DND-41 (cell line): Measurements from ENCODE around the gene SLC48A1.

Experiments used
- ATAC-seq: fragments of 200-7000 bp; cut with Tn5 transposase; 3 replicates; pipeline ENCODE4 v1.9.1; 2021; ENCODE audit warnings: low read depth; ENCODE audit not compliant: insufficient read depth
- DNase-seq: peaks from one replicate; pipeline ENCODE4 v3.0.0-alpha.2; 2020
- H2AFZ ChIP-seq: 2 replicates; pipeline ENCODE4 v1.6.0; 2012; ENCODE audit warnings: low read depth, low read length
- H3K27ac ChIP-seq: 2 replicates; pipeline ENCODE4 v1.5.1; 2012; ENCODE audit warnings: low read length, inconsistent platforms
- H3K27me3 ChIP-seq: fragments of 200-600 bp; sonication (generic); 2 replicates; pipeline ENCODE4 v1.6.0; 2012; ENCODE audit warnings: low read length, mild to moderate bottlenecking, inconsistent platforms; ENCODE audit not compliant: insufficient read depth, poor library complexity
- H3K36me3 ChIP-seq: 2 replicates; pipeline ENCODE4 v1.5.1; 2012; ENCODE audit warnings: low read length, inconsistent platforms; ENCODE audit not compliant: insufficient read depth
- H3K4me1 ChIP-seq: 2 replicates; pipeline ENCODE4 v1.5.1; 2012; ENCODE audit warnings: mild to moderate bottlenecking, low read length; ENCODE audit not compliant: insufficient read depth
- H3K4me2 ChIP-seq: 2 replicates; pipeline ENCODE4 v1.6.0; 2012; ENCODE audit warnings: mild to moderate bottlenecking, moderate library complexity, low read length, inconsistent platforms; ENCODE audit not compliant: insufficient read depth
- H3K4me3 ChIP-seq, 2 experiments: fragments of 200-600 bp in 1 of 2; shearing (Covaris generic) in 1 of 2; 2 replicates each; pipeline ENCODE4 v1.5.1; 2012 to 2016; ENCODE audit warnings: inconsistent platforms in 2 of 2, low read length in 2 of 2, mild to moderate bottlenecking in 2 of 2, low read depth in 1 of 2, moderate library complexity in 1 of 2
- H3K79me2 ChIP-seq: 2 replicates; pipeline ENCODE4 v1.6.0; 2012; ENCODE audit warnings: low read length, inconsistent platforms; ENCODE audit not compliant: insufficient read depth
- H3K9ac ChIP-seq: 2 replicates; pipeline ENCODE4 v1.6.0; 2012; ENCODE audit warnings: low read depth, mild to moderate bottlenecking, inconsistent platforms, low read length, moderate library complexity
- H3K9me3 ChIP-seq: 2 replicates; pipeline ENCODE4 v1.5.1; 2012; ENCODE audit warnings: low read length, moderate library complexity, mild to moderate bottlenecking, inconsistent platforms; ENCODE audit not compliant: insufficient read depth, severe bottlenecking
- H4K20me1 ChIP-seq: 2 replicates; pipeline ENCODE4 v1.6.0; 2012; ENCODE audit warnings: low read length; ENCODE audit not compliant: insufficient read depth
- EZH2 ChIP-seq: IDR thresholded peaks from 3 replicates; pipeline ENCODE4 v1.6.1; 2012; ENCODE audit warnings: borderline replicate concordance, low read depth, mild to moderate bottlenecking, moderate library complexity, low read length, inconsistent platforms; ENCODE audit not compliant: severe bottlenecking
- TF ChIP-seq, protein P1 (sequence below): IDR thresholded peaks from 2 replicates; pipeline ENCODE4 v1.5.1; 2012; ENCODE audit warnings: borderline replicate concordance, low read length, moderate library complexity, mild to moderate bottlenecking; ENCODE audit not compliant: poor library complexity, severe bottlenecking; ENCODE audit errors: extremely low read depth

SLC48A1 gene

DNA sequence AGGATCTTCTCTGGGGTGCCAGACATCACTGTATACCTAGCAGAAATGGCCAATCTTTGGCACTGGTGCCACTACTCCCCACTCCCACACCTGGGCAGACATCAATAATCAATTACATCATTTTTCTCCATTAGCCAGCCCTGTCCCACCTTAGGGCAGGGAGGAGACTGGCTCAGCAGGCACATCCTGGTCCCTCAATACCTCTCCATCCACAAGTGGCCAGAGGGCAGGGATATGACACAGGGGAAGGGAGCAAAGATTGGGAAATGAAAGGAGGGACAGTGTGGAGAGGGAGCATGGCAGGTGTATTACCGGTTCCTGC, 24.6 kb upstream of the SLC48A1 start:
- ATAC-seq (no peak), DNase-seq (no peak)
- TF ChIP-seq EZH2: no peak
- TF ChIP-seq, protein P1, sequence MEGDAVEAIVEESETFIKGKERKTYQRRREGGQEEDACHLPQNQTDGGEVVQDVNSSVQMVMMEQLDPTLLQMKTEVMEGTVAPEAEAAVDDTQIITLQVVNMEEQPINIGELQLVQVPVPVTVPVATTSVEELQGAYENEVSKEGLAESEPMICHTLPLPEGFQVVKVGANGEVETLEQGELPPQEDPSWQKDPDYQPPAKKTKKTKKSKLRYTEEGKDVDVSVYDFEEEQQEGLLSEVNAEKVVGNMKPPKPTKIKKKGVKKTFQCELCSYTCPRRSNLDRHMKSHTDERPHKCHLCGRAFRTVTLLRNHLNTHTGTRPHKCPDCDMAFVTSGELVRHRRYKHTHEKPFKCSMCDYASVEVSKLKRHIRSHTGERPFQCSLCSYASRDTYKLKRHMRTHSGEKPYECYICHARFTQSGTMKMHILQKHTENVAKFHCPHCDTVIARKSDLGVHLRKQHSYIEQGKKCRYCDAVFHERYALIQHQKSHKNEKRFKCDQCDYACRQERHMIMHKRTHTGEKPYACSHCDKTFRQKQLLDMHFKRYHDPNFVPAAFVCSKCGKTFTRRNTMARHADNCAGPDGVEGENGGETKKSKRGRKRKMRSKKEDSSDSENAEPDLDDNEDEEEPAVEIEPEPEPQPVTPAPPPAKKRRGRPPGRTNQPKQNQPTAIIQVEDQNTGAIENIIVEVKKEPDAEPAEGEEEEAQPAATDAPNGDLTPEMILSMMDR: no peak
- H3K27me3 ChIP-seq: peaks cover 7% of the 10 kb centered on the region
- H2AFZ ChIP-seq: no peak overlapping the region
- H3K4me1 ChIP-seq: no peaks in the 10 kb centered on the region
- H3K27ac ChIP-seq: no peak overlapping the region
- H3K9ac ChIP-seq: no peak overlapping the region
- H3K4me3 ChIP-seq: no peak overlapping the region
- no peaks in the 10 kb centered on the region for H3K9me3 ChIP-seq
- no peak overlapping the region for H3K4me2 ChIP-seq
- H4K20me1 ChIP-seq: no peaks in the 10 kb centered on the region; the same call in 1 of the 2 replicates
- H3K79me2 ChIP-seq: no peaks in the 10 kb centered on the region
- H3K36me3 ChIP-seq: no peaks in the 10 kb centered on the region

DNA sequence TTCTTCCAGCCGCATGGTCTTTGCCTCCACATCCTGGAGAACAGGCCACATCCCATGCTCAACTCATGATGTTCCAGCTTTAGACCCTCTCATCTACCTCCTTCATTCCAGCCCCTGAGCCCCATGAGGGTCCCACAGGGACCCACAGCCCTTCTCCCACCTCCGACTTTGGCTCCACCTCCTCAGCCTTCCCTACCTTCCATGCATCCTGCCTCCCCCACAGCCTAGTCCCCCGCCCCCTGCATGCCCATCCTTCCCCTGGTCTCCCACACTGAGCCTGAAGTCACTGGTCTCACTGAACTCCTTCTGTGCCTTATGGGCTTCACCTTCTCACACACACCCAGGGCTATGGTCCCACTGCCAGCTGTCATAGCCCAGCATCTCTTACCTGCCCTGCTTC, 24.1 kb upstream of the SLC48A1 start:
- Histone ChIP-seq H3K4me2 (no peak overlapping the region), H3K4me1 (no peaks in the 10 kb centered on the region), H3K4me3 (no peak overlapping the region), H3K9ac (no peak overlapping the region), H3K79me2 (no peaks in the 10 kb centered on the region), H2AFZ (no peak overlapping the region), H3K36me3 (no peaks in the 10 kb centered on the region), H3K9me3 (no peaks in the 10 kb centered on the region), H3K27me3 (peaks cover 6% of the 10 kb centered on the region), H4K20me1 (no peaks in the 10 kb centered on the region; the same call in 1 of the 2 replicates), H3K27ac (no peak overlapping the region)
- TF ChIP-seq, protein P1: no peak
- no peak for TF ChIP-seq EZH2
- ATAC-seq (no peak), DNase-seq (no peak)

DNA sequence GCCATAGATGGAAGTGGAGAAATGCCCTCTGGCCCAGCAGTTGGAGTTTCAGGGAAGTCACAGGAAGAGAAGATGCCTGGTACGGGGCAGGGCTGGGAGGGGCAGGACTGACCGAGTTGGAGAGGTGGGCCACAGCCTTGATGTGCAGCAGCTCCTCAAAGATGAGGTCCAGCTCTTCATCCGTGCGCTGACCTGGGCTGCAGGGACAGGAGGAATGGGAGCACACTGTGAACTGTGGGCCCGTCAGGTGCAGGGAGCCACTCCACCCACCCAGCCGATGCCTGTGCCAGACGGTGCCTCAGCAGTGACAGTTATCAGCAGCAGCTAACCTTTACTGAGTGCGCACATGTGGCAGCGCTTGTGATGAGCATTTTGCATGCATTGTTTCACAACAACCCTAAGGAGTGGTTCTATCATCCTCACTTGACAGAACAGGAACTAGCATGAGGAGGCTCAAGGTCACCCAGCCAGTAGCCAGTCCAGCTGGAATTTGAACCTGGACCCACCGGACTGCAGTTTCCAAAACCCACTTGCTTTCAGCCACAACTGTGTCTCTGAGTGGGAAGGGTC, 22.7 kb upstream of the SLC48A1 start:
- H3K79me2 ChIP-seq: no peaks in the 10 kb centered on the region
- H3K27ac ChIP-seq: no peak overlapping the region
- DNase-seq (no peak), ATAC-seq (no peak)
- peaks cover 3% of the 10 kb centered on the region for H3K27me3 ChIP-seq
- H4K20me1 ChIP-seq: peaks cover 3% of the 10 kb centered on the region; the same call in 1 of the 2 replicates
- H2AFZ ChIP-seq: no peak overlapping the region
- H3K4me1 ChIP-seq: no peaks in the 10 kb centered on the region
- no peak overlapping the region for H3K4me2 ChIP-seq
- TF ChIP-seq, protein P1: no peak
- no peak for TF ChIP-seq EZH2
- H3K36me3 ChIP-seq: no peaks in the 10 kb centered on the region
- H3K9ac ChIP-seq: no peak overlapping the region
- no peak overlapping the region for H3K4me3 ChIP-seq
- H3K9me3 ChIP-seq: no peaks in the 10 kb centered on the region
